Mucosa of descending colon (tissue), 3 donors: ENCODE data around the gene PDE10A. TPM values are rescaled to one million over a fixed set of nuclear protein-coding genes. Genes with fewer than 3 reads are reported as not detected.
"Not testable (repeated sequence)": the region's sequence is repeated elsewhere in the genome, so short reads cannot be mapped to it uniquely, and the experiment has no call there.

Experiments
- ATAC-seq: fragments of 200-7000 bp; cut with Tn5 transposase; one replicate; pipeline ENCODE4 v1.9.1; 2020; ENCODE audit warnings: mild to moderate bottlenecking, moderate library complexity
- DNase-seq, 3 donors: peaks; one replicate each; pipeline ENCODE4 v3.0.0-alpha.2; 2020
- H3K36me3 ChIP-seq: fragments of 200-600 bp; one replicate; pipeline ENCODE4 v1.8.0; 2021; ENCODE audit warnings: low read depth, mild to moderate bottlenecking
- H3K4me1 ChIP-seq: fragments of 200-600 bp; one replicate; pipeline ENCODE4 v1.8.0; 2021; ENCODE audit warnings: low read depth, mild to moderate bottlenecking
- H3K4me3 ChIP-seq: fragments of 200-600 bp; one replicate; pipeline ENCODE4 v1.8.0; 2021; ENCODE audit warnings: mild to moderate bottlenecking
- H3K9me3 ChIP-seq: fragments of 200-600 bp; one replicate; pipeline ENCODE4 v1.8.0; 2021; ENCODE audit warnings: mild to moderate bottlenecking
- intact Hi-C, 2 donors: fragments of 100-400 bp; cut with DNase I in 1 of 2; cut with micrococcal nuclease in 1 of 2; formaldehyde crosslinking; loops; one replicate each; pipeline versions ENCODE4 v1.11.0 to v1.11.1; 2022; cut with DNase I, micrococcal nuclease
- total RNA-seq, 3 donors: library from RNA; stranded (reverse); fragmentation: NEBNext Ultra II Directional in 2 of 3; extraction: Animal tissue kit (Norgen Biotek cat#: 25700) in 2 of 3; gene quantifications; one replicate each; pipeline versions ENCODE4 v1.2.1 to v1.2.4, GENCODE V29; 2021 to 2023
- TF ChIP-seq, protein P1 (sequence below): fragments of 200-600 bp; IDR thresholded peaks from one replicate; pipeline ENCODE4 v1.8.0; 2022; ENCODE audit warnings: antibody characterized with exemption, mild to moderate bottlenecking
- donor health status: DM: no; HTN: no; CAD: no; lungs with moderate emphysema.
- donor health status: DM: no; HTN: no; CAD: no.
- donor health status: DM: no; HTN: yes; CAD: no.

PDE10A gene
- total RNA-seq, 3 donors from 2014 or later = 1.7 to 18.0 (median 1.7) TPM

DNA sequence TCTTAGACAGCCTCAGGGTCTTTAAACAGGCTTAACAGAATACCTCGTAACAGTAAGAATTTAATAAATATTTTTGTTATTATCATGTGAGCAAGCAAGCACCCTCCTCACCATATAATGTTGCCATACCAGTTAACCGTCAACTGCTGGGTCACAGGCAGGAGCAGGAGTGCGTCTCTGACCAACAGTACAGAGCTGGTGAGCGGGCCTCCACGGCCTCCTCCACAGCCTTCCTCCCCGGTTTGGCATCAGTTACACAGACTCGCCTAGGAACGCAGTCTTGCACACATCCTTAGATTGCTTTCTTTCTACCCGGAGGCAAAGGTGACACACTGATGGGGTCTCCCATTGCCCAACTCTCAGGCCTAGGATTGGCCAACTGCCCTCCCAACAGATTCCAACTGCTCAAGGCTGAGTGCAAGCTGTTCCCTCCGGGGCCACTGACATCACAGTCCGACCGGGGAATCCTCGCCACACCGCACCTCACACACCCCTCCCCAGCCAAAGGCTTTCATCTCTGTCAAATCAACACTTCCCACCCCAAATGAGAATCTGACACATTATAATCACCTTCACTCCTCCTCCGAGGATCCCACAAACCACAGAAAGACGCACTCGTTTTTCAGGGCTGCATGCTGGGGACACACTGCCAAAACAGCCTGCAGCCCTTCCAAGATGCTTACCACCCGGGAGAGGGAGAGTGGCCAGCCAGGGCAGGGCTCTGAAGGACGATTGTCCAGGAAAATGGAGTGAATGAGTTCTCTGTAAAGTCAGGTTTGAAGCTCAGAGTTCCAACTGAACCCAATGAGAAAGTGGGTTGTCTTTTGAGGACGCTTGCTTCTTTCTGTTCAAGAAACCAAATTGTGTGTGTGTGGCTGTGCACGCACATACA, 63.2 kb downstream of the PDE10A start:
- H3K4me1 ChIP-seq = no peaks in the 10 kb centered on the region
- no peaks in the 10 kb centered on the region for H3K9me3 ChIP-seq
- DNase-seq (no peak), ATAC-seq (no peak)
- no peaks in the 10 kb centered on the region for H3K36me3 ChIP-seq
- TF ChIP-seq, protein P1, sequence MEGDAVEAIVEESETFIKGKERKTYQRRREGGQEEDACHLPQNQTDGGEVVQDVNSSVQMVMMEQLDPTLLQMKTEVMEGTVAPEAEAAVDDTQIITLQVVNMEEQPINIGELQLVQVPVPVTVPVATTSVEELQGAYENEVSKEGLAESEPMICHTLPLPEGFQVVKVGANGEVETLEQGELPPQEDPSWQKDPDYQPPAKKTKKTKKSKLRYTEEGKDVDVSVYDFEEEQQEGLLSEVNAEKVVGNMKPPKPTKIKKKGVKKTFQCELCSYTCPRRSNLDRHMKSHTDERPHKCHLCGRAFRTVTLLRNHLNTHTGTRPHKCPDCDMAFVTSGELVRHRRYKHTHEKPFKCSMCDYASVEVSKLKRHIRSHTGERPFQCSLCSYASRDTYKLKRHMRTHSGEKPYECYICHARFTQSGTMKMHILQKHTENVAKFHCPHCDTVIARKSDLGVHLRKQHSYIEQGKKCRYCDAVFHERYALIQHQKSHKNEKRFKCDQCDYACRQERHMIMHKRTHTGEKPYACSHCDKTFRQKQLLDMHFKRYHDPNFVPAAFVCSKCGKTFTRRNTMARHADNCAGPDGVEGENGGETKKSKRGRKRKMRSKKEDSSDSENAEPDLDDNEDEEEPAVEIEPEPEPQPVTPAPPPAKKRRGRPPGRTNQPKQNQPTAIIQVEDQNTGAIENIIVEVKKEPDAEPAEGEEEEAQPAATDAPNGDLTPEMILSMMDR = no peak
- H3K4me3 ChIP-seq = no peak overlapping the region
- intact Hi-C loops = no loop called here

DNA sequence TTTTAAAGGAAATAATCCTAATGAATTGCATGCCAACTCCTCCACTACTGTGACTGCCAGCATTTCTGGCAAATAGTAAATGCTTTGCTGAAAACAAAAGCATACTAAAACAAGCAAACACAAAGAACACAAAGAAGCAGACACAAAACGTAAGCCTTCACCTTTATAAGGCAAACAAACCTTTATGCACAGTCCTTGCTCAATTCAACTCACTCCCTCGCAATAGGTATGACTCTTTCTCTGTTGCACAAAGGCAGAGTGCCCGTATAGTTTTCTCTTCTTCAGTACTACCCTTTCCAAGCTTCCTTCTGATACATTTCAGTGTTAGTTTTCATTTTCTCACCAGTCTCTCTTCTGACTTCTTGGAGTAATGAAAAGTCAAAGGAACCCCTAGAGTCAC, 63.9 kb downstream of the PDE10A start:
- no peaks in the 10 kb centered on the region for H3K4me1 ChIP-seq
- ATAC-seq (no peak), DNase-seq (no peak)
- TF ChIP-seq, protein P1 = no peak
- no peak overlapping the region for H3K4me3 ChIP-seq
- H3K36me3 ChIP-seq = no peaks in the 10 kb centered on the region
- no peaks in the 10 kb centered on the region for H3K9me3 ChIP-seq
- intact Hi-C loops = no loop called here

DNA sequence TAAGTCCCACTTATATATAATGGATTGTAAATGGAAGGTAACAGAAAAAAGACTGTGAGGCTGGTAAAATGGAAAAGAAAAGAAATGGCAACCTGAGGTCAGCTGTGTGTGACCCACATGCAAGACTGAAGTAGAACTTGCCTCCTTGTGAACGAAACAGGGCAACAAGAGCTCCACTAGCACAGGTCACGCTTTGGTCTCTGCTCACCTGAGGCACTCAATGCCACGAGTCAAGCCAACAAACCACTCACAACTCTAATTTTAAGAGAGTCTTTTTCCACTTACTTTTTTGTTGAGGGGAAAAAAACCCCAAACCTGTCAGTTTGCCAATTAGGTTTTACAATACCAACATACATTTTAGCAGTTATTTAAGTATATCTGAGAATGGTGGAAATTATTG, 65.2 kb downstream of the PDE10A start:
- no peak for ATAC-seq
- TF ChIP-seq, protein P1 = no peak
- no peak for DNase-seq
- no peaks in the 10 kb centered on the region for H3K36me3 ChIP-seq
- no peak overlapping the region for H3K4me3 ChIP-seq
- H3K4me1 ChIP-seq = no peaks in the 10 kb centered on the region
- H3K9me3 ChIP-seq = no peaks in the 10 kb centered on the region
- intact Hi-C loops = no loop called here

DNA sequence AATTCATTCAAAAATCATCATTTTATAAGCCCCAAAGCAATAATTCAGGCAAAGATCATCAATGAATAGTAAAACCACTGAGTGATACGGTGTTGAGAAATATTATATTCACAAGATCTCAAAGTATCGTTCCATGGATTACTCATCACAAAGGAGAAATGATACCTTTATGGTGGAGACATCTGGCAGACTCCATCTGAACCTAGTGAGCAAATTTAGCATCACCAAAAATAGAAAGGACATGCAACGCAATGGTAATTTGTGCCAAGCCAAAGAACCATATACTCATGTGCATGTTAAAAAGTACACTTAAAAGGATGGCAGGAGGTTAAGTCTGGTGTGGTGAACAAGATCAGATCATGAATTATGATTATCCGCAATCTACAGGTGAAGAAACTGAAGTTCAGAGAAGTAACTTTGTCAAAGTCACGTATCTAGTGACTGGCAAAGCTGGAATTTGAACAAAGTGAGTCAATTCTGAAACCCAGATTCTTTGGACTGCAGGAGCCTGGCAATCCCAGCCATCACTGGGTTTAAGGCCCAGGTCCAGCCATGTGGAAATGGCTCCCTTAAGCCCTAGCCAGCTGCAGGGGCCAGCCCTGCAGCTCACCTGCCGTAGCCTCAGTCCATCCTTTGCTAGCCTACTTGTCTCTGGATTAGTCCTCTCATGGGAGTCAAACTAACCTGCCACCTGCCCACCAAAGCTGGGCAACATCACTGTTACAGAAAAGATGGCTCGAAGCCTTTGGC, 68.3 kb downstream of the PDE10A start:
- Histone ChIP-seq H3K4me3 (no peak overlapping the region), H3K36me3 (no peaks in the 10 kb centered on the region), H3K4me1 (no peaks in the 10 kb centered on the region), H3K9me3 (peaks cover 2% of the 10 kb centered on the region)
- no peak for DNase-seq
- intact Hi-C loops = no loop called here
- ATAC-seq = no peak
- TF ChIP-seq, protein P1 = no peak

DNA sequence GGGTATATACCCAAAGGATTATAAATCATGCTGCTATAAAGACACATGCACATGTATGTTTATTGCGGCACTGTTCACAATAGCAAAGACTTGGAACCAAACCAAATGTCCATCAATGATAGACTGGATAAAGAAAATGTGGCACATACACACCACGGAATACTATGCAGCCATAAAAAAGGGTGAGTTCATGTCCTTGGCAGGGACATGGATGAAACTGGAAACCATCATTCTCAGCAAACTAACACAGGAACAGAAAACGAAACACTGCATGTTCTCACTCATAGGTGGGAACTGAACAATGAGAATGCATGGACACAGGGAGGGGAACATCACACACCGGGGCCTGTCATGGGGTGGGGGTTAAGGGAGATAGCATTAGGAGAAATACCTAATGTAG, 70.1 kb downstream of the PDE10A start:
- H3K36me3 ChIP-seq, ATAC-seq, H3K4me3 ChIP-seq, intact Hi-C loops, DNase-seq, H3K4me1 ChIP-seq, H3K9me3 ChIP-seq: not testable (repeated sequence)

DNA sequence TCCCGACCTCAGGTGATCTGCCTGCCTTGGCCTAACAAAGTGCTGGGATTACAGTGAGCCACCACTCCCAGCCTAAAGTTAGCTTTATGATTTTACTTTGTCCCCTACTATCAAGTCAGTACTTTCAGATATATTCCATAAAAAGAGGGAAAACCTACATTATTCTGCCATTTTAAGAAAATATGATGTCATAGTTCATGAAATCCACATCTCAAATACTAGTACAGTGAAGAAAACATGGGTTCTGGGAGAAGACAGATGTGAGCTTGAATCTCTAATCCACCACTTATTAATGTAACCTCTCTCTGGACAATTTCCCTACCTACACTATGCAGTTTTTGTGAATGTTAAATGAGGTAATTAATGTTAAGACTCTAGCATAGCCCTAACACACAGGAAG, 74.5 kb downstream of the PDE10A start:
- Histone ChIP-seq H3K4me3 (no peak overlapping the region), H3K4me1 (no peaks in the 10 kb centered on the region), H3K36me3 (no peaks in the 10 kb centered on the region), H3K9me3 (peaks cover 2% of the 10 kb centered on the region)
- TF ChIP-seq, protein P1 = no peak
- intact Hi-C loops = no loop called here
- ATAC-seq (no peak), DNase-seq (no peak)
